ENCODE measurements around the gene IMPDH2.

Gene IMPDH2

DNA sequence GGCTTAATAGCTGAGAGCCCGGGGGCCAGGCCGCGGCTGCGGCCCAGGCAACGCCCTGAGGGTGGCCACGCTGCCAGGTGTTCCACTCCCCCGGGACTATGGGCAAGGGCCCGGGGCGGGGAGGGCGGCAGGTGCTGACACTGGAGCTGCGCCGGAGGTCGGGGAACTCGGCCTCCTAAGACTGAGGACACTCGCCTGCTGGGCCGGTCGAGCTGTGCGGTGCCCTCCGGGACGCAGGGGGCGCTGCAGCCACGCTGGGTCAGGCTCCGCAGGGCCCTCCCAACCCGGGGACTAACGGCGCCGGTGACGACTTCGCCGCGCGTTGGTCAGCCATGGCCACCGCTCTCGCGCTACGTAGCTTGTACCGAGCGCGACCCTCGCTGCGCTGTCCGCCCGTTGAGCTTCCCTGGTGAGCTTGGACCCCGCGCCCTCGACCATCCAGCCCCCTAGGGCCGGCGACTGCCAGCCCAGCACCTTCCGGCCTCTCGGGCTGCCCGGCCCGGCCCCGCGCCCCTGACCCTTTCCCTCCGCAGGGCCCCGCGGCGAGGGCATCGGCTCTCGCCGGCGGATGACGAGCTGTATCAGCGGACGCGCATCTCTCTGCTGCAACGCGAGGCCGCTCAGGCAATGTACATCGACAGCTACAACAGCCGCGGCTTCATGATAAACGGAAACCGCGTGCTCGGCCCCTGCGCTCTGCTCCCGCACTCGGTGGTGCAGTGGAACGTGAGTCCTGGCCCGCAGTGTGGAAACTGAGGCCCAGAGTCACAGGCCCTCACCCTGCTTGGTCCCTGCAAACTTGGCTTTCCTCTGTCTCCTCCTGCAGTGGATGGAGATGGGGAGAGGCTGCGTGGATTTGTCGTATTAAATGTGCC lies 7.1 kb downstream of the IMPDH2 start, which contains the start of gene NDUFAF3 (continued):
- TF ChIP-seq ZNF473 (tag by site-specific recombination; IDR thresholded peaks at IDR 0.05) (peak; percentile 60; the same call in 1 of the 2 replicates), ZSCAN5A (tag by site-specific recombination; IDR thresholded peaks at IDR 0.05) (peak; percentile 82; the same call in 1 of the 2 replicates), ZNF423 (tag by site-specific recombination; IDR thresholded peaks at IDR 0.05) (peak; percentile 91), ZSCAN23 (tag by site-specific recombination; IDR thresholded peaks at IDR 0.05) (no peak), ZNF785 (tag by site-specific recombination; IDR thresholded peaks at IDR 0.05) (peak; percentile 73), GLI4 (tag by site-specific recombination; IDR thresholded peaks at IDR 0.05) (no peak), ZNF843 (tag by site-specific recombination; IDR thresholded peaks at IDR 0.05) (peak; percentile 71), ZNF391 (tag by site-specific recombination; IDR thresholded peaks at IDR 0.05; ENCODE audit: borderline replicate concordance, low read depth) (0 out of 2 replicates have a peak, but pooled peaks have one; percentile 45), ZNF2 (tag by site-specific recombination; IDR thresholded peaks at IDR 0.05) (peak; percentile 78), ZIC2 (tag by site-specific recombination; IDR thresholded peaks at IDR 0.05) (peak; percentile 65), ZBTB20 (tag by site-specific recombination; IDR thresholded peaks at IDR 0.05) (peak; percentile 97), ATF2 (tag by site-specific recombination; IDR thresholded peaks at IDR 0.05; ENCODE audit: low read depth) (peak; percentile 44; the same call in 1 of the 2 replicates), ZEB2 (tag by site-specific recombination; IDR thresholded peaks at IDR 0.05) (peak; percentile 100), KLF8 (tag by site-specific recombination; IDR thresholded peaks at IDR 0.05) (peak; percentile 96), GLIS1 (tag by site-specific recombination; IDR thresholded peaks at IDR 0.05) (peak; percentile 74), ZFHX2 (tag by site-specific recombination; conservative IDR thresholded peaks at IDR 0.05) (peak; percentile 49), ZNF623 (tag by site-specific recombination; IDR thresholded peaks at IDR 0.05) (no peak), ZNF175 (tag by site-specific recombination; IDR thresholded peaks at IDR 0.05) (no peak), ZNF121 (tag by site-specific recombination; IDR thresholded peaks at IDR 0.05) (no peak), ZNF292 (tag by site-specific recombination; IDR thresholded peaks at IDR 0.05; ENCODE audit: borderline replicate concordance, low read depth) (no peak), ZNF488 (tag by site-specific recombination; IDR thresholded peaks at IDR 0.05) (no peak), ZNF366 (tag by site-specific recombination; conservative IDR thresholded peaks at IDR 0.05) (no peak), ZNF239 (tag by site-specific recombination; IDR thresholded peaks at IDR 0.05) (peak; percentile 37; the same call in 1 of the 2 replicates), ZNF37A (tag by site-specific recombination; IDR thresholded peaks at IDR 0.05) (no peak), ZNF792 (tag by site-specific recombination; IDR thresholded peaks at IDR 0.05) (peak; percentile 38; the same call in 1 of the 2 replicates), KLF1 (tag by site-specific recombination; IDR thresholded peaks at IDR 0.05) (peak; percentile 65), MZF1 (tag by site-specific recombination; IDR thresholded peaks at IDR 0.05; ENCODE audit: borderline replicate concordance) (peak; percentile 46; the same call in 1 of the 2 replicates)
- TF ChIP-seq, protein P1, sequence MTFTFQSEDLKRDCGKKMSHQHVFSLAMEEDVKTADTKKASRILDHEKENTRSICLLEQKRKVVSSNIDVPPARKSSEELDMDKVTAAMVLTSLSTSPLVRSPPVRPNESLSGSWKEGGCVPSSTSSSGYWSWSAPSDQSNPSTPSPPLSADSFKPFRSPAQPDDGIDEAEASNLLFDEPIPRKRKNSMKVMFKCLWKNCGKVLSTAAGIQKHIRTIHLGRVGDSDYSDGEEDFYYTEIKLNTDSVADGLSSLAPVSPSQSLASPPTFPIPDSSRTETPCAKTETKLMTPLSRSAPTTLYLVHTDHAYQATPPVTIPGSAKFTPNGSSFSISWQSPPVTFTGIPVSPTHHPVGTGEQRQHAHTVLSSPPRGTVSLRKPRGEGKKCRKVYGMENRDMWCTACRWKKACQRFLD (tag by site-specific recombination; IDR thresholded peaks at IDR 0.05), result 0 out of 2 replicates have a peak, but pooled peaks have one; percentile 7
- TF ChIP-seq, protein P2, sequence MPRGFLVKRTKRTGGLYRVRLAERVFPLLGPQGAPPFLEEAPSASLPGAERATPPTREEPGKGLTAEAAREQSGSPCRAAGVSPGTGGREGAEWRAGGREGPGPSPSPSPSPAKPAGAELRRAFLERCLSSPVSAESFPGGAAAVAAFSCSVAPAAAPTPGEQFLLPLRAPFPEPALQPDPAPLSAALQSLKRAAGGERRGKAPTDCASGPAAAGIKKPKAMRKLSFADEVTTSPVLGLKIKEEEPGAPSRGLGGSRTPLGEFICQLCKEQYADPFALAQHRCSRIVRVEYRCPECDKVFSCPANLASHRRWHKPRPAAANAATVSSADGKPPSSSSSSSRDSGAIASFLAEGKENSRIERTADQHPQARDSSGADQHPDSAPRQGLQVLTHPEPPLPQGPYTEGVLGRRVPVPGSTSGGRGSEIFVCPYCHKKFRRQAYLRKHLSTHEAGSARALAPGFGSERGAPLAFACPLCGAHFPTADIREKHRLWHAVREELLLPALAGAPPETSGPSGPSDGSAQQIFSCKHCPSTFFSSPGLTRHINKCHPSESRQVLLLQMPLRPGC (tag by site-specific recombination; IDR thresholded peaks at IDR 0.05), result 0 out of 2 replicates have a peak, but pooled peaks have one; percentile 61
- TF ChIP-seq, protein P3, sequence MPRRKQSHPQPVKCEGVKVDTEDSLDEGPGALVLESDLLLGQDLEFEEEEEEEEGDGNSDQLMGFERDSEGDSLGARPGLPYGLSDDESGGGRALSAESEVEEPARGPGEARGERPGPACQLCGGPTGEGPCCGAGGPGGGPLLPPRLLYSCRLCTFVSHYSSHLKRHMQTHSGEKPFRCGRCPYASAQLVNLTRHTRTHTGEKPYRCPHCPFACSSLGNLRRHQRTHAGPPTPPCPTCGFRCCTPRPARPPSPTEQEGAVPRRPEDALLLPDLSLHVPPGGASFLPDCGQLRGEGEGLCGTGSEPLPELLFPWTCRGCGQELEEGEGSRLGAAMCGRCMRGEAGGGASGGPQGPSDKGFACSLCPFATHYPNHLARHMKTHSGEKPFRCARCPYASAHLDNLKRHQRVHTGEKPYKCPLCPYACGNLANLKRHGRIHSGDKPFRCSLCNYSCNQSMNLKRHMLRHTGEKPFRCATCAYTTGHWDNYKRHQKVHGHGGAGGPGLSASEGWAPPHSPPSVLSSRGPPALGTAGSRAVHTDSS (tag by site-specific recombination; IDR thresholded peaks at IDR 0.05), result no peak
- TF ChIP-seq, protein P4, sequence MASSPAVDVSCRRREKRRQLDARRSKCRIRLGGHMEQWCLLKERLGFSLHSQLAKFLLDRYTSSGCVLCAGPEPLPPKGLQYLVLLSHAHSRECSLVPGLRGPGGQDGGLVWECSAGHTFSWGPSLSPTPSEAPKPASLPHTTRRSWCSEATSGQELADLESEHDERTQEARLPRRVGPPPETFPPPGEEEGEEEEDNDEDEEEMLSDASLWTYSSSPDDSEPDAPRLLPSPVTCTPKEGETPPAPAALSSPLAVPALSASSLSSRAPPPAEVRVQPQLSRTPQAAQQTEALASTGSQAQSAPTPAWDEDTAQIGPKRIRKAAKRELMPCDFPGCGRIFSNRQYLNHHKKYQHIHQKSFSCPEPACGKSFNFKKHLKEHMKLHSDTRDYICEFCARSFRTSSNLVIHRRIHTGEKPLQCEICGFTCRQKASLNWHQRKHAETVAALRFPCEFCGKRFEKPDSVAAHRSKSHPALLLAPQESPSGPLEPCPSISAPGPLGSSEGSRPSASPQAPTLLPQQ (tag by site-specific recombination; IDR thresholded peaks at IDR 0.05), result peak; percentile 86

All from HEK293 (cell line).